ENCODE measurements around the gene COPRS.

Gene COPRS

DNA sequence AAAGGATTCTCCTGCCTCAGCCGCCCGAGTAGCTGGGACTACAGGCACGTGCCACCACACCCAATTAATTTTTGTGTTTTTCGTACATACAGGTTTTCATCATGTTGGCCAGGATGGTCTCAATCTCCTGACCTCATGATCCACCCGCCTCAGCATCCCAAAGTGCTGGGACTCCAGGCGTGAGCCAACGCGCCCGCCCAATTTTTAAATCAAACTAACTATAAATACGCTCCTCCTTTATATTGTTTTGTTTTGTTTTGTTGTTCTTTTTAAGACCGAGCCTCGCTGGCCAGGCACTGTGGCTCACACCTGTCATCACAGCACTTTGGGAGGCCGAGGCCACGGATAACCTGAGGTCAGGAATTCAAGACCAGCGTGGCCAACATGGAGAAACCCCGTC lies 44.4 kb upstream of the COPRS start:
- H3K27me3 ChIP-seq (ENCODE audit: control insufficient read depth, low read length), result 0 out of 2 replicates have a peak, but pooled peaks cover 2% of the 10 kb centered on the region
- no peak overlapping the region for H3K4me3 ChIP-seq (ENCODE audit: low read length)
- H3F3A ChIP-seq (ENCODE audit: control insufficient read depth, insufficient read depth), result peaks cover 2% of the 10 kb centered on the region; the same call in 1 of the 2 replicates
- H3K9me2 ChIP-seq (replicated peaks; ENCODE audit: control insufficient read depth, low read length), result no peaks in the 10 kb centered on the region
- H3K27ac ChIP-seq (ENCODE audit: low read depth, low read length), result no peak overlapping the region
- H3K79me2 ChIP-seq (ENCODE audit: control insufficient read depth, low read length), result peaks cover 32% of the 10 kb centered on the region
- peaks cover 38% of the 10 kb centered on the region for H3K4me1 ChIP-seq (ENCODE audit: control insufficient read depth, low read length)
- no peak for TF ChIP-seq EZH2phosphoT487 (IDR thresholded peaks at IDR 0.05; ENCODE audit: borderline replicate concordance, low read length)
- TF ChIP-seq, protein P1, sequence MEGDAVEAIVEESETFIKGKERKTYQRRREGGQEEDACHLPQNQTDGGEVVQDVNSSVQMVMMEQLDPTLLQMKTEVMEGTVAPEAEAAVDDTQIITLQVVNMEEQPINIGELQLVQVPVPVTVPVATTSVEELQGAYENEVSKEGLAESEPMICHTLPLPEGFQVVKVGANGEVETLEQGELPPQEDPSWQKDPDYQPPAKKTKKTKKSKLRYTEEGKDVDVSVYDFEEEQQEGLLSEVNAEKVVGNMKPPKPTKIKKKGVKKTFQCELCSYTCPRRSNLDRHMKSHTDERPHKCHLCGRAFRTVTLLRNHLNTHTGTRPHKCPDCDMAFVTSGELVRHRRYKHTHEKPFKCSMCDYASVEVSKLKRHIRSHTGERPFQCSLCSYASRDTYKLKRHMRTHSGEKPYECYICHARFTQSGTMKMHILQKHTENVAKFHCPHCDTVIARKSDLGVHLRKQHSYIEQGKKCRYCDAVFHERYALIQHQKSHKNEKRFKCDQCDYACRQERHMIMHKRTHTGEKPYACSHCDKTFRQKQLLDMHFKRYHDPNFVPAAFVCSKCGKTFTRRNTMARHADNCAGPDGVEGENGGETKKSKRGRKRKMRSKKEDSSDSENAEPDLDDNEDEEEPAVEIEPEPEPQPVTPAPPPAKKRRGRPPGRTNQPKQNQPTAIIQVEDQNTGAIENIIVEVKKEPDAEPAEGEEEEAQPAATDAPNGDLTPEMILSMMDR (IDR thresholded peaks at IDR 0.05; ENCODE audit: low read depth, low read length, poor library complexity, severe bottlenecking), result no peak
- H3K9me3 ChIP-seq (ENCODE audit: control insufficient read depth, insufficient read depth, low read length), result no peaks in the 10 kb centered on the region
- no peak overlapping the region for H3K4me2 ChIP-seq (ENCODE audit: low read length)
- H4K20me1 ChIP-seq (ENCODE audit: control insufficient read depth, insufficient read depth, low read depth, low read length), result no peaks in the 10 kb centered on the region
- H3K36me3 ChIP-seq (ENCODE audit: control insufficient read depth, low read length), result peaks cover 25% of the 10 kb centered on the region

DNA sequence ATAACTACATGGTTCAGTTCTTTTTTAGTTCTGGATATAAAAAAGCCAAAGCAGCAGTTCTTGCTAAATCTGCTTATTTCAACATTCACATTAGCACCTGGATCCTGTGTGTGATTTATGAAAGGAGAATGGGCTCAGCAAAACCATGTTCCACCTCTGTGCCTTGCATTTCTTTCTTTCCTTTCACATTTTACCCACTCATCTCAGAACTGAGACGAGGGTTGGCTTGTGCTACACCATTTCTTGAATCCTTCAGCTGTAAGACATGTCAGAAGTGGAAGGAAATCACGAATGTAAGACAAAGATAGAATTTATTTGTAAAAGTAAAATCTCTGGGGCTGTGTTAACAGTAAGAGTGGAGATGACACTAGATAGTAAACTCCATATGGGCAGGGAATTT lies 43.6 kb upstream of the COPRS start:
- H3K4me2 ChIP-seq (ENCODE audit: low read length), result no peak overlapping the region

DNA sequence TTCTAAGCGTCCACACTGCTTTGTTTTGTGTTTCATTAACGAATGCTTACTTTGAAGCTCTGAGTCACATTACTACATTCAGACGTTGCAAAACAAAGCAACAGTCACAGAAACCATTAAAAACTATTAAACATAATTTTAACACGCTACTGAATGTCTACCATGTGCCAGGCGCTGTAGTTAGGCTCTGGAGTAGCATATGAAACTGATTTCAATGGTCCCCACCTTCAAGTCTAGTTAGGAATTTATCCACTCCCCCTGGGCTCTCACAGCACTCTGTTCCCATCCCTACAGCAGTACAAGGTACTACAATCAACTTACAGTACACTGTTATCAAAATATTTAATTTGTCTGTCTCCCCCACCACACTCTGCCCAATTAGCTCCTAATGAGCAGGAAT lies 41.8 kb upstream of the COPRS start:
- TF ChIP-seq, protein P1 (IDR thresholded peaks at IDR 0.05; ENCODE audit: low read depth, low read length, poor library complexity, severe bottlenecking), result no peak
- TF ChIP-seq EZH2phosphoT487 (IDR thresholded peaks at IDR 0.05; ENCODE audit: borderline replicate concordance, low read length), result no peak
- H3K27me3 ChIP-seq (ENCODE audit: control insufficient read depth, low read length), result no peaks in the 10 kb centered on the region
- peak overlapping the region; percentile 53 for H3K27ac ChIP-seq (ENCODE audit: low read depth, low read length)
- H3K4me1 ChIP-seq (ENCODE audit: control insufficient read depth, low read length), result peaks cover 24% of the 10 kb centered on the region
- no peaks in the 10 kb centered on the region for H3K9me3 ChIP-seq (ENCODE audit: control insufficient read depth, insufficient read depth, low read length)
- H3K4me2 ChIP-seq (ENCODE audit: low read length), result peak overlapping the region; percentile 77
- H3K9me2 ChIP-seq (replicated peaks; ENCODE audit: control insufficient read depth, low read length), result no peaks in the 10 kb centered on the region
- no peaks in the 10 kb centered on the region for H4K20me1 ChIP-seq (ENCODE audit: control insufficient read depth, insufficient read depth, low read depth, low read length)
- H3F3A ChIP-seq (ENCODE audit: control insufficient read depth, insufficient read depth), result no peaks in the 10 kb centered on the region
- H3K79me2 ChIP-seq (ENCODE audit: control insufficient read depth, low read length), result peaks cover 55% of the 10 kb centered on the region
- peak overlapping the region; percentile 97 for H3K4me3 ChIP-seq (ENCODE audit: low read length)
- H3K36me3 ChIP-seq (ENCODE audit: control insufficient read depth, low read length), result peaks cover 48% of the 10 kb centered on the region

More for the DNA sequence above, 43.6 kb upstream of the COPRS start:
- H3K4me3 ChIP-seq (ENCODE audit: low read length), result no peak overlapping the region
- no peak overlapping the region for H3K27ac ChIP-seq (ENCODE audit: low read depth, low read length)
- H3K9me2 ChIP-seq (replicated peaks; ENCODE audit: control insufficient read depth, low read length), result no peaks in the 10 kb centered on the region
- H3K36me3 ChIP-seq (ENCODE audit: control insufficient read depth, low read length), result peaks cover 32% of the 10 kb centered on the region
- no peaks in the 10 kb centered on the region for H3K27me3 ChIP-seq (ENCODE audit: control insufficient read depth, low read length)
- H4K20me1 ChIP-seq (ENCODE audit: control insufficient read depth, insufficient read depth, low read depth, low read length), result no peaks in the 10 kb centered on the region
- H3K4me1 ChIP-seq (ENCODE audit: control insufficient read depth, low read length), result peaks cover 32% of the 10 kb centered on the region
- H3F3A ChIP-seq (ENCODE audit: control insufficient read depth, insufficient read depth), result no peaks in the 10 kb centered on the region
- H3K79me2 ChIP-seq (ENCODE audit: control insufficient read depth, low read length), result peaks cover 39% of the 10 kb centered on the region
- no peaks in the 10 kb centered on the region for H3K9me3 ChIP-seq (ENCODE audit: control insufficient read depth, insufficient read depth, low read length)
- TF ChIP-seq, protein P1 (IDR thresholded peaks at IDR 0.05; ENCODE audit: low read depth, low read length, poor library complexity, severe bottlenecking), result no peak
- no peak for TF ChIP-seq EZH2phosphoT487 (IDR thresholded peaks at IDR 0.05; ENCODE audit: borderline replicate concordance, low read length)
